NK-92 (cell line): ENCODE results near the gene LBX1.

Experiments used
- DNase-seq: peaks from one replicate; lab custom pipeline; 2025; ENCODE audit not compliant: unreplicated experiment; lab: John Stamatoyannopoulos, UW

The LBX1 gene, protein sequence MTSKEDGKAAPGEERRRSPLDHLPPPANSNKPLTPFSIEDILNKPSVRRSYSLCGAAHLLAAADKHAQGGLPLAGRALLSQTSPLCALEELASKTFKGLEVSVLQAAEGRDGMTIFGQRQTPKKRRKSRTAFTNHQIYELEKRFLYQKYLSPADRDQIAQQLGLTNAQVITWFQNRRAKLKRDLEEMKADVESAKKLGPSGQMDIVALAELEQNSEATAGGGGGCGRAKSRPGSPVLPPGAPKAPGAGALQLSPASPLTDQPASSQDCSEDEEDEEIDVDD

DNA sequence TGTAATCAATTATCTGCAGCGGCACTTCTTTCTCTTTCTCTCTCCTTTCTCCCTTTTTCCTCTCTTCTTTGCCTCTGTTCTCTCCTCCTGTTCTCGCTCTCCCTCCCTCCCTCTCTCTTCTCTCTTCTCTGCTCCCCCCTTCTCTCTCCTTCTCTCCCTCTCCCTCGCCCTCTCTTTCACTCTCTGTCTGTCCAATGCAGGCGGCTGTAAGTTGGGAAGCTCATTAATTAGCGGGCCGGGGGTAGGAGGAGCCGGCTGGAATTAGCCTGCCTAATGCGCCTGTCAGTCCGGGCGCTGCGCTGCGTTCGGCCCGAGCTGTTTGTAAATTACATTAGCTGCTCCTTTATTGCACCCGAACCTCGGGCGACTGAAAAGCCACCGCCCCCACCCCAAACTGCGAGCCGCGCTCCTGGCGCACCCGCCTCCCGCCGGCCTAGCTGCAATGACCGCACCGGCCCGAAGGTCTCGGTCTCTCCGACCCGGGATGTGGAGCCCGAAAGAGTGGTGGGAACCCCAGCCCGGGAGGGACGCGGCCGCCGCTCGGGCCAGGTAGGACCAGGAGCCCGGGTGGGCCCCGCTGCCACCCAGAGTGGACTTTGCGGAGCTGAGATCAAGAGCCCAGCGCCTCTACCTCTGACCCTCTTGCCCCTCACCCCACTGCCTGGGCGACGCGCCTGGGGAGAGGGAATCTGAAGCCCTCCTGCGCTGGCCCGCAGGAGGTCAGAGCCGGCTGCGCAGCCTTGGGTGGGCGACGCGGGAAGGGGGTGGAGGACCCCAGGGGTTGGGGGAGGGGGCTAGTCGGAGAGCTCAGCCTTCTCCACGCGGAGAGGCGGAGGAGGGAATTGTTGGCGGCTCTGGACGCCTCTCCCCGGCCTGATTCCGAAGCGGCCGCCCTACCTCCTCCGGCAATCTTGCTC, at the start of gene LBX1:
Gene LBX1, minus strand, starts transcription at position 198 of the 917 bp plus-strand sequence. CDS start 648 bp downstream, outside the sequence.
- no peak for DNase-seq

DNA sequence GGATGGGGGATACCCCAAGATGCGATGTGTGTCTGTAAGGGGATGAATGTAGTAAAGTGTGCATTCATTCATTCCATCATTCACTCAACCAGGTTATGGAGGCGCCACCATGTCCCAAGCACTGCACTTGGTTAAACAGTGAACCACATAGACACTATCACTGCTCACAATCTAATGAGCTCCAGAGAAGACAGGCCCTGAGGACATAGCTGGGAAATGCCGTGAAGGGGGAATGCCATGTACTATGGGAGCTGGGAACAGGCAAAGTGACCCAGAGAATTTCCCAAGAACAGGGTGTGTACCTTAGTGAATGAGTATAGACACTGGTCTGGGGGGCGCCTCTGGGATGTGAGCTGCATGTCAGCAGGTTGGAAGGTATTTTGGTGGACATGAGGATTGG, 44.5 kb upstream of the LBX1 start:
- DNase-seq: no peak

DNA sequence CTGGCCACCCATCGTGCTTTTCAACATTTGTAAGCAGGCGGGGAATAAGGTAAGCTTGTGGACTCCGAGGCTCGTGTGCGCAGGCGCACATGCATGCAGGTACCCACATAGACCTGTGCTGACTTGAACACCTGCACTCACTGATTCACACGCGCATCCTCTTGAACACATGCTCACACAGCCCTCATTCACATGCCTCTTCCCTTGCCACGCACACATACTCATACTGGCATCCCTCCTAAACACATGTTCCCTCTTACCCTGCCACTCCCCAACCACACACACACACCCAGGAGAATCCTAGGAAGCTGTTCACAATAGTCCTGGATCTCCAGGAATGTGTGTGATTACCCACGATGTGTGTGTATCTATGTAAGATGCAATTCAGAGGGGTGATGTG, 44.1 kb upstream of the LBX1 start:
- DNase-seq: no peak

DNA sequence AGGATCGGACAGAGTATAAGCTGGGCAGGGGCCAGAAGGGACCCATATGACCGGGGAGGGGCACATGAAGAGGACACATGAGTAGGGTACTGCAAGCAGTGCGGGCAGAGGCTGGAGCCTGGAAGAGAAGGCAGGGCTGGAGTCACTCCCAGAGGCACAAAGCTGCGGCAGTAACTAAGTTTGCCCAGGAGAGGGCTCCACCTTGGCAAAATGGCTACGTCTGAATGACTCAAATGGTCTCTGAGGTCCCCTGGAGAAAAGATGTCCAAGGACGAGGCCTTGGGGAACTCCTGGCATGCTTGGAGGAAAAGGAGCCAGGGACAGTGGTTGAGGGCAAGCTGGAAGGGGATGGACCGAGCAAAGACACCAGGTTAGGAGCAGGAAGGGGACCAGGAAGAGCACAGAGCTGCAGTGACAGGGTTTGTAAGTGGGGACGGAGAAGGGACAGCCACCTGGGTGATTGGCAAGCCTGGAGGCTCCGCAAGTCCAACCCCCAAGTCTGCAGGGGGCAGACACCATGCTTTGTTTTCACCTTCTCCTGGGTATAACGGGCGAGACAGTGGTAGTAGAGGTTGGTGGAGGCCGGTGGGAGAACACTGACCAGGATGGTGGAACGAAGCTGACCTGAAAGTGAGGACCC, 43.1 kb upstream of the LBX1 start:
- no peak for DNase-seq

DNA sequence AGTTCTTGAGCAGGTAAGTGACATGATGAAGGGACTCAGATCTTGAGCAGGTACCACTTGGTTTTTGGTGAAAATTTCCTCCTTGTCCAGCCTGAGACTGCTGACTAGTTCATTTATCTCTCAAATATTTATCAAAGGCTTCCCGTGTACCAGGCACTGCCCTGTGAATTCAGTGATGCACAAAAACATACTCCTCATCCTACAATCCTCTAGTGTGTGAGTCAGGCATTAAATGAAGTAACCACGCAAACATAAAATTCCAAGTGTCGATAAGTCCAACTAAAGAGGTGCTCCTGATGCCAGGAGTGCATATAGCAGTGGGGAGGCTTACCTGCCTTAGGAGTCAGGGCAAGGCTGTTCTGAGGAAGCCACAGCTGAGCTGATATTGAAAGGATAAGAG, 41.5 kb upstream of the LBX1 start:
- no peak for DNase-seq

DNA sequence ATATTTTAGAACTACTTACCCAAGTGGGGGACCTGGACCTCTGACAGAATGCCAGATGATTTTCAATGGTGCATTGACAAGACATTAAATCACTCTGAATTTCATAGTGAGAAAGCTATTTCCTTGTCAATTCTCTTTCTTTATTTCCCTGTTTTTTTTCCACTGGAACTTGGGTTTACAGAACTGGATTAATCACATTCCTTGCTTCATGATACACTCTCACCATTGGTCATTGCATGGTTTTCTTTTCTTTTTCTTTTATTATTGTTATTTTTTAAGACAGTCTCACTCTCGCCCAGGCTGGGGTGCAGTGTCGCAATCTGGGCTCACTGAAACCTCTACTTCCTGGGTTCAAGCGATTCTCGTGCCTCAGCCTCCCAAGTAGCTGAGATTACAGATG, 38.5 kb upstream of the LBX1 start:
- no peak for DNase-seq

DNA sequence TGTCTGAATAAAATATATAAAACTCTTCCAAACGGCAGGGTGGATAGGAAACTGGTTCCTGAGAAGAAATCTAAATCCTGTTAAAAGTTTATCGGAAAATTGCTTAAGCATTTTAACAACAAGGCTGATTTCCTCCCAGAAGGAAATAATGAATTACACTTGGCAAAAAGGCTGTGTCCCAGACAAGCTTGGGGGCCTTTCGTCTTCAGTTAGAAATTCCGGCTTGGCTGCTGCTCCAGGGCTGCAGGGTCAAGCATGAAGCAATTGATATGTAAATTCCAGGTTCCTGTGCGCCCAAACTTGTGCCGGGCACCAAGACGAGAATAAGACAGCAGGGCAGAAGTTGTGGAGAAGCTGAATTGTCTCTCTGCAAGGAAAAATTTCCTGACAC, 38.0 kb upstream of the LBX1 start:
- no peak for DNase-seq

DNA sequence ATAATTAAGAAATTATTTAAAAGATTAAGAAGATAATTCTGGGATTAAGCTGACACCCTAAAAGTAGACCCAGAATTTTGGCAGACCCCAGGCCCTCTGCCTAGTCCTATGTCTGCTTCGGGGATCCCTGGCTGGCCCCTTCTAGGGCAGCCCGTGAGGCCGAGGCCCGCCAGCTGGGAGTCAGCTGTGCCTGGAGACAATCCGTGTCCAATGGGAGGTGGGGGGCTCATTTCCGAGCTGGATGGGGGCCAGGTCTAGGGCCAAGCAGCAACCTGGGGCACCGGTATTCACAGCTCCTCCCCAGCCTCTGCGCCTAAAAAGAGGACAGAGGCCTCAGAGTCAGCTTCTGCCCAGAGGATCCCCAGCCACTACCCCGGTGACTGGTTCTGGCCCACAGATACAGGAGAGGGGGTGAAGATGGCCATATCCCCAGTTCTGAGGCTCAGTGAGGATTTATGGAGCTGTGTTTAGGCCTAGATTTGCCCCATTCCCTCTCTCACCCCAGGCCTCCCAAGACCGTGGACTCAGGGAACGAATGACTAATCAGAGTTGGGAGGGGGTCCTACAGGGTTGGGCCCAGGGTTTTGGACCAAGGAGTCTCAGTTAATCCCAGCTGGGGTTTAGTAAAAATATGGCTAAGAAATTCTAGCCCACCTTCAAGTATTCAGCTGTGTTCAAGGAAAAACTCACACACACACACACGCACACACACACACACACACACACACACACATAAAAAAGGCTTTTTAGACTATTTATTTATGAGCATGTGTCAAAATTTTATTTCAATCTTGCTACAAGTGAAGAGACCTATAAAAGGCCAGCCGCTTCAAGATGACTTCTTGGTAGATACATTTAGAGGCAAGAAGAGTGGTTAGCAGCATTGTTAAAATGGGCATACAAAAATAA, 37.4 kb upstream of the LBX1 start:
- DNase-seq: no peak

DNA sequence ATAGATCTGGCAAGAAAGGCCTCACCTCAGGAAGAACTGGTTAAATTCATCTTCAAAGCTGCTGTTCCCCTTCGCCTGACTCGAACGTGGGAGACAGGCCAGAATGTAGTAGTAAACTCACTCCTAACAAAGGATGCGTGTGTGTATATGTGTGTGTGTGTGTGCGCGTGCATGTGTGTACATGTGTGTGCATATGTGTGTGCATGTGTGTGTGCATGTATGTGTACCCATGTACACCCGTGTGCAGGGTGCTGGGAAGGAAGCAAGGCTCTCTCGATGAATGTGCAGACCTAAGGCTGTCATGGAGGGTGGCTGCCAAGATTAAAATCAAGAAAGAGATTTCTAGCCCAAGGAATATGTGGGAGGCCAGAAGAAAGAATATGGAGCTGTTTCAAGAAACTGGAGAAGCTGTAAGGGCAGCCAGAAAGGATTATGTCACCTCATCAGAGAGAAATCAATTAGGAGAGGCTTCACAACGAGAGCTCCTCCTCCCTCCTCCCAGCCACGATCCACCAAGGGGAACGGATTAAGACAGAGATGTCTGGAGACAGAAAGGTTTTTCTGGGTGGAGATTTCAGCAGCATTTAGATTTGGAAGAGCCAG, 34.0 kb upstream of the LBX1 start:
- no peak for DNase-seq

DNA sequence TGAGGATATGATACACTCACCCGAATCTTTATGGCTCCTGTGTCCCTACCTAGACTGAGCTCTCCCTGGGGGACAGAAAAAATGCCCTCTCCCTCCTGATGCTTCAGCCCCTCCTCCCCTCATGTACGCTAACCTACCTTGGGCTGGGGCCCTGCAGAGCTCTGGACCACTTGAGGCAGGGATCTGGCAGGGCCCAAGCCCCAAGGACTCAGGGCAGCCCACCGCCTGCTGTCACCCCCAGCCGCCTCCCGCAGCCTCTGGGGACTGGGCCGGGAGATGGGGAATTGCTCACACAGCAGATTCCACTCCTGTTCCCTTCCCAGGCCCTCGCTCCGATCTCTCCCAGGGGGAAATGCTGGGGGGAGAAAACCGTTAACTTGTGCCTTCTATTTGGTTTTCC, 32.9 kb upstream of the LBX1 start:
- no peak for DNase-seq

DNA sequence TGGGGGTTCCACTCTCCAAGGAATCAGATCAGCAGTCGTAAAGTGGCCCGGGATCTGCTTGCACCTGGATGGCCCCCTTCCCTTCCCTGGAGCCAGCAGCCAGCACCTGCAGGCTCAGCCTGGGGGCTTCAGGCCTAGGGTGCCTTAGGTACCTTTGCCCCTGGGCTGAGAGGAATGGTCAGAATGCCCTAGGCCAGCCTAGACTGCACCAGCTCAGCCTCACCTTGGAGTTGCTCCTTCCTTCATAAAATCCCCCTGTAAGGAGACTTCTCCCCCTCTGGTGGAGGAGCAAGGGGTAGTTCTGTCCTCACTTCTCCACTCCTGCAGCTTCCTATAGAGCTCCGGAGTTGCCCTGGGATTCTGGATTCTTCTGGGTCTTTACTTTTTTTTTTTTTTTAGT, 32.4 kb upstream of the LBX1 start:
- DNase-seq: no peak

DNA sequence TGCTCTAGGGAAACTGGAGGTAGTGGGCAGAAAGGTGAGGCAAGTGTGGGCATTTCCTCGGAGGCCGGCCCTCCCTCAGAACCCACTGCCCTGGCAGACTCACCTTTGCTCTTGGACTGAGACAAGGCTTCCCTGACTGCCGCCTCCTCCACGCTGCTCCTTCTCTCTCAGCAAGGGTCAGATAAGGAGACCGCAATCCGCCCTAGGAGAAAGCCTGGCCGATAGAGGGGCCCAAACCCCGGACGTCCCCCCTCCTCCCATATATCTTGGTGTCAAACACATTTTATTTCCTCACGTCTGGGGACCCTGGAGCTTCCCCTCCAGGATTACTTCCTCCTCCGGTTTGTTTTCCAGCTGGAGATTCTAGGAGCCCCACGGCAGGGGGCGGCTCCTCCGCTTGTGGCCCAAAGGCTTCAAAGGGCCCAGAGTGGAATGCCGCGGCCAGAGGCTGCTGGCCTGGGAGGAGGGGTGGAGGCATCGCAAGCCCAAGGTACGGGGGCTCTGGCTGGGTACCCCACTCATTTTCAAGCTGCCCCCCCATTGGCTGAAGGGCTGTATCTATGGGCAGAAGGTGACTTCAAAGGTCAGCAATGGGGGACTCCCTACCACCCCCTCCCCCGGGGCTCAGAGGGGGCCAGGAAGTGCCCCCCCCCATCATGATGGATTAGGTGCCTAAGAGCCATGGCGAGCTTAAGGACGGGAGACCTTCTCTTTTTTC, 31.7 kb upstream of the LBX1 start:
- DNase-seq: no peak

DNA sequence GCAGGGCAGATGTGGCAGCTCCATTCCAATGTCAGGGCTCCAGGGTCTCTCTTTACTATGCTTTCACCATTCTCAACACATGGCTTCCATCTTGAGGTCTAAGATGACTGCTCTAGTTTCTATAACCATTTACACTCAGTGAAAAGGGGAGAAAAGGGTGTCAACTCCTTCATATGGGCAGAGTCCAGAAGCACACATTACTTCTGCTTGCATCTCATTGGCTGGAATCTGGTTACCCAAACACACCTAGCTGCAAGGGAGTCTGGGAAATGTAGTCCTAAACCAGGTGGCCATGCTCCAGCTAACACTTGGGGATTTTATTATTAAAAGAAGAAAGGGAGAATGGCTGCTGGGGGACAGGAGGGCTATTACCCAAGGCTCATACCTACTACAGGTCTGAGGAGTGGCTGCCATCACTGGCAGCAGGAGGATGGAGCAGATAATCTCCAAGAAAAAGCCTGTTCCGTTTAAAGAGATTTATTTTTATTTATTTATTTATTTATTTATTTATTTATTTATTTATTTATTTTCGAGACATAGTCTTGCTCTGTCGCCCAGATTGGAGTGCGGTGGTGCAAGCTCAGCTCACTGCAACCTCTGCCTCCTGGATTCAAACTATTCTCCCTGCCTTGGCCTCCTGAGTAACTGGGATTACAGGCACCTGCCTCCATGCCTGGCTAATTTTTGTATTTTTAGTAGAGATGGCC, 29.1 kb upstream of the LBX1 start:
- DNase-seq: no peak

DNA sequence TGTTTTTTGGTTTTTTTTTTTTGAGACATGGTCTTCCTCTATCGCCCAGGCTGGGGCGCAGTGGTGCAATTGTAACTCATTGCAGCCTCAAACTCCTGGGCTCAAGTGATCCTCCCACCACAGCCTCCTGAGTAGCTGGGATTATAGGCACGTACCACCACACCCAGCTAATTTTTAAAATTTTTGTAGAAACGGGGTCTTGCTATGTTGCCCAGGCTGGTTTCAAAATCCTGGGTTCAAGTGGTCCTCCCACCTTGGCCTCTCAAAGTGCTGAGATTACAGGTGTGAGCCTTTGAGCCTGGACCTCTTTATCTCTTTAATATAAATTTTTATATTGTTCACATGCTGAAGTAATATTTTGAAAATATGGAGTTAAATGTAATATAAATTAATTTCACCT, 28.2 kb upstream of the LBX1 start:
- no peak for DNase-seq

DNA sequence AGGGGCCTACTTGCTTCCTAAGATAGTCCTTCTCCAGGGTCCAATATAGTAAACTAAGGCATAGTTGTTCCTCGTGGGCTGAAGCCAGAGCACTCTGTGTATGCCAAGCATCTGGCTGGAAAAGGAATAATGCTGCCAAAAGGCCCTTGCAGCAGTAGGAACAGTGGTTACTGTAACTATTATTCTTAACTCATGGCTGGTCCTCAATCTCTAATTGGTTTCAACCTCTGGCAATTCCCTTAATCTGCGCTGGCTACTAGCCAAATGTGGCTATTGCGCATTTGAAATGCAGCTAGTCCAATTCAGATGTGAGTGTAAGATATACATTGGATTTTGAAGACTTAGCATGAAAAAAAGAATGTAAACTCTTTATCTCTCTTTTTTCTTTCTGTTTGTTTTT, 27.8 kb upstream of the LBX1 start:
- no peak for DNase-seq

DNA sequence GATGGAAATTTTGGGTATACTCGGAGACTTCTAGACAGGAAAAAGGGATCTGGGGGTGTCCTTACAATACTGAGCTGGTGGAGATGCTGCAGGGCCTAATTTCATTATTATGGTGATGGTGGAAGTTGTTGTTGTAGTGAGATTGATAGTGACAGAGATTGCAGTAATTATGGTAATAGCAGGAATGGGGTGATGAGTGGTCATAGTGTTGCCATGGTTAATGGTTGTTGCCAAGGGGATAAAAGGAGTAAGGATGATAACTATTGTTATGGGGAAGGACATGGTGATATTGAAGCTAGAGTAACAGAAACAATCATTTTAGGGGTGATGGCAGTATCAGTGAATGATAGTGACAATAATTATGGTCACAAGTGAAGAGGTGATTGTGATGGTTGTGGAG, 27.1 kb upstream of the LBX1 start:
- DNase-seq: no peak

DNA sequence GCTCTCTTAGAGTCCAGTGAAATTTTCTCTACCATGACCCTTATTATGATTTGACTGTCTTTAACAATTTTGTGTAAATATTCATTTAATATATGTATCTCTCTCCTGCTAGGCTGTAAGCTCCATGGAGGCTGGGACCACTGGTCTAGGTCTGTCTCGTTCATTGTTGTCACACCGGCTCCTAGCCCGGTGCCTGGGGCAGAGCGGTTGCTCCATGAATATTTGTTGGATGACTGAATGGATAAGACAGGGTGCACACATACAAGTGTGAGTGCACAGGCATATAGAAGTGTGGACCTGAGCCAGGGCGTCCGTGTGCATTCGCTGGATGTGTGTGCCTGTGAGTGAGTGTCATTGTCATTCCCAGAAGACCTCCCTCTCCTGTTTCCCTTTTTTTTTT, 20.9 kb upstream of the LBX1 start:
- DNase-seq: no peak

DNA sequence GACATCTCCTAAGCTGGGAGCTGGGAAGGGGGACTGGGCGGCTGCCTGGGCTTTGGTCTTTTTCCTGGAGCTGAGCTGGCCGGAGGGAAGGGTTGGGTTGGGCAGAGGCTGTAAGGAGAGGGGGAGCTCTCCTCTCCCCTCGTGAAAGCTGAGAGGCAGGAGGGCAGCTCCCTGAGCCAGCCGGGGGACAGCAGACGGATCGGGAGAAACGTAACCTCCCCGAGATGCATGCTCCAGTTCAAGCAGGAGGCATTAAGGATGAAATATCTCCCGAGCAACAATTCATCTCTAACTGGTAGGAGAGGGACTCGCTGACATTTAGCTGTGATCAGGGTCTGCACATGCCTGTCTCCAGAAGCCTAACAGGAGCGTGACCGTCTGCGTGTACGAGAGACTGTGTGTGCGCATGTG, 19.9 kb upstream of the LBX1 start:
- DNase-seq: no peak

DNA sequence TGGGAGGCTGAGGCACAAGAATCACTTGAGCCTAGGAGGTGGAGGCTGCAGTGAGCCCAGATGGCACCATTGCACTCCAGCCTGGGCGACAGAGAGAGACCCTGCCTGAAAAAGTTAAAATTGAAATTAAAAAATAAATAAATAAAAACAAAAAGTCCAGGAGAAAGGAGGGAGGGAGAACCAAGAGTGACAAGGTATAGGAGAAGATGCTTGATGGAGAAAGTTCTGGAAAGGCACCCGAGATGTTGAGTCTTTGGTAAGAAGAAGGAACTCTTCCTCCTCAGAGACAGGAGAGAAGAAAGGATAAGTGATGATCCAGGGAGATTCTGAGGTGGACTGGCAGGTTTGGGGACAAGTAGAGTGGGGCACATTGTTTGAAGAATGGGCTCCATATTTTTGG, 17.4 kb upstream of the LBX1 start:
- no peak for DNase-seq
